AML-193 (cell line): Measurements from ENCODE around the gene NOTCH1.
A peak's percentile ranks its signal among the peaks of the same experiment; 100 is the strongest.

Experiments
- DNase-seq, 2 experiments: peaks; one replicate each; lab custom pipeline; 2025; lab: John Stamatoyannopoulos, UW

Gene NOTCH1

GRCh38 chr9:136484153-136485048, 61.4 kb downstream of the NOTCH1 start:
- no peak for DNase-seq

- peak; percentile 78 to 80 for DNase-seq
Observed at GRCh38 chr9:136483589-136484152, 62.2 kb downstream of the NOTCH1 start.

GRCh38 chr9:136482793-136483588, 62.9 kb downstream of the NOTCH1 start, which contains the start of gene SEC16A:
SEC16A (minus strand) TSS chr9:136483040; CDS start chr9:136477615, 5,425 bp downstream.
- DNase-seq = peak; percentile 98

- DNase-seq = peak; percentile 50 to 51
Observed at GRCh38 chr9:136482046-136482792, 63.6 kb downstream of the NOTCH1 start.

GRCh38 chr9:136481558-136481957, 64.3 kb downstream of the NOTCH1 start:
- no peak for DNase-seq

GRCh38 chr9:136476369-136477150, 69.3 kb downstream of the NOTCH1 start:
- no peak for DNase-seq

GRCh38 chr9:136474974-136475865, 70.6 kb downstream of the NOTCH1 start:
- DNase-seq = no peak

- DNase-seq = no peak
Observed at GRCh38 chr9:136474021-136474640, 71.7 kb downstream of the NOTCH1 start.

GRCh38 chr9:136473354-136473721, 72.5 kb downstream of the NOTCH1 start:
- DNase-seq = no peak

- DNase-seq = no peak
Observed at GRCh38 chr9:136472640-136473353, 73.1 kb downstream of the NOTCH1 start.

- no peak for DNase-seq
Observed at GRCh38 chr9:136471802-136472487, 73.9 kb downstream of the NOTCH1 start.

GRCh38 chr9:136470792-136471469, 74.9 kb downstream of the NOTCH1 start:
- no peak for DNase-seq

GRCh38 chr9:136470356-136470755, 75.5 kb downstream of the NOTCH1 start:
- DNase-seq = no peak

- DNase-seq = no peak
Observed at GRCh38 chr9:136467766-136468165, 78.1 kb downstream of the NOTCH1 start.

GRCh38 chr9:136466155-136466541, 79.7 kb downstream of the NOTCH1 start:
- no peak for DNase-seq

GRCh38 chr9:136465500-136466154, 80.2 kb downstream of the NOTCH1 start:
- DNase-seq = no peak

GRCh38 chr9:136464241-136464640, 81.6 kb downstream of the NOTCH1 start:
- DNase-seq = no peak
